Calu3 (cell line): ENCODE results near the gene ULK4. TPM values are rescaled to one million over a fixed set of nuclear protein-coding genes. Genes with fewer than 3 reads are reported as not detected.

ENCODE experiments used
- BruUV-seq: library from RNA; stranded (reverse); fragments of 400-500 nt; replicated peaks from 2 replicates; lab custom pipeline; 2021; lab: Mats Ljungman, UMichigan
- CTCF ChIA-PET: fragments of 300-600 bp; sonication (Branson Sonifier 250); formaldehyde crosslinking; loops from one replicate; lab custom pipeline; 2022; ENCODE audit warnings: antibody characterized with exemption; lab: Charles Lee
- DNase-seq: peaks from one replicate; pipeline ENCODE4 v3.0.0; 2022
- H3K27ac Mint-ChIP-seq: one replicate; pipeline ENCODE4 v1.8.0; 2022; ENCODE audit warnings: mixed read lengths; ENCODE audit not compliant: unreplicated experiment
- H3K27me3 Mint-ChIP-seq: one replicate; pipeline ENCODE4 v1.8.0; 2022; ENCODE audit warnings: mixed read lengths; ENCODE audit not compliant: unreplicated experiment
- H3K36me3 Mint-ChIP-seq: one replicate; pipeline ENCODE4 v1.8.0; 2022; ENCODE audit warnings: mild to moderate bottlenecking, moderate library complexity, mixed read lengths; ENCODE audit not compliant: insufficient read depth, unreplicated experiment
- H3K4me1 Mint-ChIP-seq: one replicate; pipeline ENCODE4 v1.8.0; 2022; ENCODE audit warnings: mild to moderate bottlenecking, low read depth, mixed read lengths; ENCODE audit not compliant: unreplicated experiment
- H3K4me3 Mint-ChIP-seq: one replicate; pipeline ENCODE4 v1.8.0; 2022; ENCODE audit warnings: mild to moderate bottlenecking, low read depth, moderate library complexity, mixed read lengths; ENCODE audit not compliant: unreplicated experiment
- H3K9me3 Mint-ChIP-seq: one replicate; pipeline ENCODE4 v1.8.0; 2022; ENCODE audit warnings: low read depth, mixed read lengths; ENCODE audit not compliant: unreplicated experiment
- CTCF ChIP-seq: fragments of 200-600 bp; IDR thresholded peaks from one replicate; pipeline ENCODE4 v1.8.0; 2022; ENCODE audit warnings: antibody characterized with exemption; ENCODE audit not compliant: unreplicated experiment
- intact Hi-C: fragments of 100-400 bp; cut with micrococcal nuclease; formaldehyde crosslinking; loops from one replicate; pipeline ENCODE4 v1.10.0; 2022; ENCODE audit not compliant: unreplicated experiment
- total RNA-seq: library from RNA; stranded (reverse); gene quantifications from 2 replicates; pipeline ENCODE4 v1.2.3, GENCODE V29; 2022

The ULK4 gene
- total RNA-seq, 1 experiment from 2014 or later: 8.7 TPM

GRCh38 chr3:41467481-41467880 lies 494.4 kb downstream of the ULK4 start:
- BruUV-seq: no TSS peak
- H3K27me3 Mint-ChIP-seq: no peaks in the 10 kb centered on the region

DNA sequence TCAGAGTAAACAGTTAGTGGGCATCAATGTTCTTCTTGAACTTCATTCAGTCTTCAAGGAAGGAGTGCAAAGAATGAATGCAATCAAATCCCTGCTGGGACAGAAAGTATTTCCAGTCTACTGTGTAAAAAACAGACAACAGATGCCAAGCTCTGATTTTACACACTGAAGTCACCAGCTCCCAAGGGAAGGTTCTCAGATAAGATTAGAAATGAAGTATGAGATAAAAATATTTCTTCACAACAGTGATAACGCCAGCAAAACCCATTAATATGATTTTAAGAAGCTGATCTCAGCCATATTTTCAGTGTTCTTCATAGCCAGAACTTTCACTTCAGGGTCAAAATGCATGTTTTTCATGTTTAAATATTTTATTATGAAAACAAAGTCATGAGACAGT lies 497.0 kb downstream of the ULK4 start:
- intact Hi-C loops: no loop called here
- CTCF ChIA-PET: no interaction called here
- DNase-seq: no peak
- H3K36me3 Mint-ChIP-seq: no peaks in the 10 kb centered on the region
- no peak for TF ChIP-seq CTCF
- H3K4me1 Mint-ChIP-seq: no peaks in the 10 kb centered on the region
- H3K27ac Mint-ChIP-seq: no peak overlapping the region
- no peaks in the 10 kb centered on the region for H3K9me3 Mint-ChIP-seq
- no TSS peak for BruUV-seq
- no peak overlapping the region for H3K4me3 Mint-ChIP-seq
- H3K27me3 Mint-ChIP-seq: no peaks in the 10 kb centered on the region

More at GRCh38 chr3:41467481-41467880, 494.4 kb downstream of the ULK4 start:
- DNase-seq: no peak
- no peak overlapping the region for H3K4me3 Mint-ChIP-seq
- H3K36me3 Mint-ChIP-seq: no peaks in the 10 kb centered on the region
- H3K4me1 Mint-ChIP-seq: no peaks in the 10 kb centered on the region
- intact Hi-C loops: no loop called here
- H3K27ac Mint-ChIP-seq: no peak overlapping the region
- H3K9me3 Mint-ChIP-seq: peaks cover 3% of the 10 kb centered on the region
- no peak for TF ChIP-seq CTCF
- CTCF ChIA-PET: no interaction called here

DNA sequence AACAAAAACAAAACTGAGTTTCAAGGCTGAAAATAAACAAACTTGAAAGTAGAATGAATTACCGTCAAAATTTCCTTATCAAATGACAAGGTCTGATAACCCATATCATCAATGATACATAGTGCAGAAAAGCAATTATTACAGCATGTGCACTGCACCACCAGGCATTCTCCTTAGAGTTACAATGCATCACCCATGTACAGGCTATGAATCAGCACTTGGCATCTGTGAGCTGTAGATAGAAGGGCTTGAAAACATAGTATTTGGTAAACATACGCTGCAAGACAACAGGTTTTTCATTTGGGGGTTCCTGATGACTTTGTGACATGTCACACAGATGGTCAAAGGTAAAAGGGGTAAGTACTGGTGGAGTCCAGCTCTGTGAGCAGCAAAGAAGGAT lies 497.5 kb downstream of the ULK4 start:
- Mint-ChIP-seq H3K4me1 (no peaks in the 10 kb centered on the region), H3K4me3 (no peak overlapping the region), H3K9me3 (no peaks in the 10 kb centered on the region), H3K27ac (no peak overlapping the region), H3K36me3 (no peaks in the 10 kb centered on the region), H3K27me3 (no peaks in the 10 kb centered on the region)
- no peak for TF ChIP-seq CTCF
- no TSS peak for BruUV-seq
- CTCF ChIA-PET: no interaction called here
- intact Hi-C loops: no loop called here
- DNase-seq: no peak

DNA sequence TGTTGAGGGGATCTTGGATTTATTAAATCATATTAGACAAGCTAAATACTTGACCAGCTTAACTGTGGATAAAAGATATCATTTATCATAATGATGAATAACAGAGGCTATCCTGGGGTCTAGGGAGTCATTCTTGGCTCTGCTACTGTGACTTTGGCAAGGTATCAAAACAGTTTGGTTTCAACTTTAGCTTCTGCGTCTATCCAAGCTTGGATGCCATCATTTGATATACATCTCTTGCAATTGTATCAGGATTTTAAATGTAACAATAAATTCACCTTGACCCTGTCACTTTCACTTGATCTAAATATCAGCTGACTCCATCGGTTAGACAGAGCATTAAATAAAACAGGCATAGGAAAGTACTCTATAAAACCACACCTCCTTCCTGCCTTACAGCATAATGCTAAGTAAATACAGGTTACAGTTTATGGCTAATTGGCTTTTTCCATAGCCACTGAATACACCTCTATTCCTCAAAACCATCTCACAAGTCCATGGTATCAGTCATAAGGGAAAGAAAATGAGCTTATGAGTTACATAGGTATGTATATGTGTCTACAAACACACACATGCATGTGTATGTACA lies 499.7 kb downstream of the ULK4 start:
- no peak overlapping the region for H3K27ac Mint-ChIP-seq
- intact Hi-C loops: no loop called here
- no peaks in the 10 kb centered on the region for H3K27me3 Mint-ChIP-seq
- H3K4me3 Mint-ChIP-seq: no peak overlapping the region
- H3K4me1 Mint-ChIP-seq: no peaks in the 10 kb centered on the region
- no peak for TF ChIP-seq CTCF
- H3K9me3 Mint-ChIP-seq: no peaks in the 10 kb centered on the region
- no peaks in the 10 kb centered on the region for H3K36me3 Mint-ChIP-seq
- no TSS peak for BruUV-seq
- DNase-seq: no peak
- CTCF ChIA-PET: no interaction called here
